A673 (cell line): Measurements from ENCODE around the gene HMGXB3.

Experiments used
- EZH2 ChIP-seq: fragments of 200-600 bp; sonication (generic); IDR thresholded peaks from 2 replicates; pipeline ENCODE4 v1.6.1; 2017; ENCODE audit warnings: borderline replicate concordance, low read depth, mild to moderate bottlenecking, mixed read lengths, antibody characterized with exemption, low read length; ENCODE audit not compliant: poor library complexity, severe bottlenecking
- TF ChIP-seq, protein P1 (sequence below): fragments of 300-800, 200-600 bp; sonication (generic); conservative IDR thresholded peaks from 2 replicates; pipeline ENCODE4 v1.5.1; 2017; ENCODE audit warnings: low read depth, mild to moderate bottlenecking, antibody characterized with exemption, low read length, moderate library complexity, mixed read lengths

- TF ChIP-seq, protein P1, sequence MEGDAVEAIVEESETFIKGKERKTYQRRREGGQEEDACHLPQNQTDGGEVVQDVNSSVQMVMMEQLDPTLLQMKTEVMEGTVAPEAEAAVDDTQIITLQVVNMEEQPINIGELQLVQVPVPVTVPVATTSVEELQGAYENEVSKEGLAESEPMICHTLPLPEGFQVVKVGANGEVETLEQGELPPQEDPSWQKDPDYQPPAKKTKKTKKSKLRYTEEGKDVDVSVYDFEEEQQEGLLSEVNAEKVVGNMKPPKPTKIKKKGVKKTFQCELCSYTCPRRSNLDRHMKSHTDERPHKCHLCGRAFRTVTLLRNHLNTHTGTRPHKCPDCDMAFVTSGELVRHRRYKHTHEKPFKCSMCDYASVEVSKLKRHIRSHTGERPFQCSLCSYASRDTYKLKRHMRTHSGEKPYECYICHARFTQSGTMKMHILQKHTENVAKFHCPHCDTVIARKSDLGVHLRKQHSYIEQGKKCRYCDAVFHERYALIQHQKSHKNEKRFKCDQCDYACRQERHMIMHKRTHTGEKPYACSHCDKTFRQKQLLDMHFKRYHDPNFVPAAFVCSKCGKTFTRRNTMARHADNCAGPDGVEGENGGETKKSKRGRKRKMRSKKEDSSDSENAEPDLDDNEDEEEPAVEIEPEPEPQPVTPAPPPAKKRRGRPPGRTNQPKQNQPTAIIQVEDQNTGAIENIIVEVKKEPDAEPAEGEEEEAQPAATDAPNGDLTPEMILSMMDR = no peak
- no peak for TF ChIP-seq EZH2
Observed at GRCh38 chr5:150075233-150075632, 74.7 kb downstream of the HMGXB3 start.
